Mucosa of descending colon (tissue), 3 donors: ENCODE results near the gene CLCN2. TPM values are rescaled to one million over a fixed set of nuclear protein-coding genes. Genes with fewer than 3 reads are reported as not detected.

Source experiments
- ATAC-seq: fragments of 200-7000 bp; cut with Tn5 transposase; one replicate; pipeline ENCODE4 v1.9.1; 2020; ENCODE audit warnings: mild to moderate bottlenecking, moderate library complexity
- DNase-seq, 3 donors: peaks; one replicate each; pipeline ENCODE4 v3.0.0-alpha.2; 2020
- H3K36me3 ChIP-seq: fragments of 200-600 bp; one replicate; pipeline ENCODE4 v1.8.0; 2021; ENCODE audit warnings: low read depth, mild to moderate bottlenecking
- H3K4me1 ChIP-seq: fragments of 200-600 bp; one replicate; pipeline ENCODE4 v1.8.0; 2021; ENCODE audit warnings: low read depth, mild to moderate bottlenecking
- H3K4me3 ChIP-seq: fragments of 200-600 bp; one replicate; pipeline ENCODE4 v1.8.0; 2021; ENCODE audit warnings: mild to moderate bottlenecking
- H3K9me3 ChIP-seq: fragments of 200-600 bp; one replicate; pipeline ENCODE4 v1.8.0; 2021; ENCODE audit warnings: mild to moderate bottlenecking
- CTCF ChIP-seq: fragments of 200-600 bp; IDR thresholded peaks from one replicate; pipeline ENCODE4 v1.8.0; 2022; ENCODE audit warnings: antibody characterized with exemption, mild to moderate bottlenecking
- intact Hi-C, 2 donors: fragments of 100-400 bp; cut with DNase I in 1 of 2; cut with micrococcal nuclease in 1 of 2; formaldehyde crosslinking; loops; one replicate each; pipeline versions ENCODE4 v1.11.0 to v1.11.1; 2022; cut with DNase I, micrococcal nuclease
- total RNA-seq, 3 donors: library from RNA; stranded (reverse); fragmentation: NEBNext Ultra II Directional in 2 of 3; extraction: Animal tissue kit (Norgen Biotek cat#: 25700) in 2 of 3; gene quantifications; one replicate each; pipeline versions ENCODE4 v1.2.1 to v1.2.4, GENCODE V29; 2021 to 2023
- donor health status: DM: no; HTN: no; CAD: no; lungs with moderate emphysema.
- donor health status: DM: no; HTN: no; CAD: no.
- donor health status: DM: no; HTN: yes; CAD: no.

Gene CLCN2
- total RNA-seq, 3 donors from 2014 or later: 31.1 to 105 (median 72.0) TPM

GRCh38 chr3:184355261-184356040 lies 6.0 kb downstream of the CLCN2 start:
- no peak overlapping the region for H3K4me3 ChIP-seq
- H3K4me1 ChIP-seq: peaks cover 27% of the 10 kb centered on the region
- no peak for TF ChIP-seq CTCF
- ATAC-seq (no peak), DNase-seq (peak in 1 of 3 donors; percentile 21)
- H3K36me3 ChIP-seq: no peaks in the 10 kb centered on the region
- intact Hi-C loops: no loop called here
- no peaks in the 10 kb centered on the region for H3K9me3 ChIP-seq

- no peak for DNase-seq
- no peak for TF ChIP-seq CTCF
- no peaks in the 10 kb centered on the region for H3K36me3 ChIP-seq
- ATAC-seq: no peak
- intact Hi-C loops: no loop called here
- no peaks in the 10 kb centered on the region for H3K9me3 ChIP-seq
- H3K4me1 ChIP-seq: peaks cover 22% of the 10 kb centered on the region
- H3K4me3 ChIP-seq: no peak overlapping the region
Measured at GRCh38 chr3:184354754-184355153, 6.7 kb downstream of the CLCN2 start.

GRCh38 chr3:184354121-184354728 lies 7.2 kb downstream of the CLCN2 start:
- DNase-seq (peak; percentile 63 to 82 (median 78)), ATAC-seq (peak; percentile 36)
- TF ChIP-seq CTCF: peak; percentile 55
- Histone ChIP-seq H3K4me3 (no peak overlapping the region), H3K36me3 (no peaks in the 10 kb centered on the region), H3K9me3 (no peaks in the 10 kb centered on the region), H3K4me1 (peaks cover 22% of the 10 kb centered on the region)
- intact Hi-C loops: no loop called here

GRCh38 chr3:184353546-184353941 lies 7.9 kb downstream of the CLCN2 start:
- no peak for TF ChIP-seq CTCF
- H3K4me3 ChIP-seq: no peak overlapping the region
- DNase-seq (no peak), ATAC-seq (no peak)
- peaks cover 22% of the 10 kb centered on the region for H3K4me1 ChIP-seq
- intact Hi-C loops: no loop called here
- no peaks in the 10 kb centered on the region for H3K9me3 ChIP-seq
- H3K36me3 ChIP-seq: no peaks in the 10 kb centered on the region

- intact Hi-C loops: no loop called here
- no peak for DNase-seq
- no peak overlapping the region for H3K4me3 ChIP-seq
- no peaks in the 10 kb centered on the region for H3K36me3 ChIP-seq
- peaks cover 22% of the 10 kb centered on the region for H3K4me1 ChIP-seq
- peak; percentile 2 for ATAC-seq
- H3K9me3 ChIP-seq: no peaks in the 10 kb centered on the region
- TF ChIP-seq CTCF: no peak
Measured at GRCh38 chr3:184352897-184353545, 8.4 kb downstream of the CLCN2 start.
